Vagina (tissue), 2 donors: ENCODE measurements around the gene PCDHGC4. TPM values are rescaled to one million over a fixed set of nuclear protein-coding genes. Genes with fewer than 3 reads are reported as not detected.

Source experiments
- DNase-seq, 2 donors: peaks; one replicate each; pipeline ENCODE4 v3.0.0-alpha.2; 2017; ENCODE audit errors: extremely low spot score in 2 of 2
- H3K27ac ChIP-seq: fragments of 200-600 bp; sonication (generic); one replicate; pipeline ENCODE4 v1.5.1; 2019
- H3K27me3 ChIP-seq: fragments of 200-600 bp; sonication (generic); one replicate; pipeline ENCODE4 v1.5.1; 2019
- H3K36me3 ChIP-seq, 2 donors: fragments of 200-600 bp; sonication (generic); one replicate each; pipeline ENCODE4 v1.5.1; 2017 to 2019
- H3K4me1 ChIP-seq: fragments of 200-600 bp; sonication (generic); one replicate; pipeline ENCODE4 v1.5.1; 2019
- H3K4me3 ChIP-seq, 2 donors: fragments of 200-600 bp; sonication (generic); 1 replicate in 1 of 2; 2 replicates in 1 of 2; pipeline ENCODE4 v1.5.1; 2016 to 2019
- H3K9me3 ChIP-seq: fragments of 200-600 bp; sonication (generic); one replicate; pipeline ENCODE4 v1.5.1; 2019
- POLR2A ChIP-seq, 2 donors: fragments of 450-650 bp; IDR thresholded peaks; one replicate each; pipeline ENCODE4 v1.6.1; 2017; ENCODE audit warnings: antibody characterized with exemption in 2 of 2, mild to moderate bottlenecking in 2 of 2, moderate library complexity in 2 of 2
- POLR2AphosphoS5 ChIP-seq, 2 donors: sonication (generic); formaldehyde crosslinking; IDR thresholded peaks; one replicate each; pipeline ENCODE4 v1.9.0; 2017; ENCODE audit warnings: antibody characterized with exemption in 2 of 2, mild to moderate bottlenecking in 2 of 2, low read depth in 1 of 2; ENCODE audit not compliant: insufficient read depth in 1 of 2
- intact Hi-C: fragments of 100-400 bp; cut with DNase I; formaldehyde crosslinking; loops from one replicate; pipeline ENCODE4 v1.15.1; 2023
- total RNA-seq: library from RNA; depleted of rRNA; stranded (reverse); fragments of >200 nt; gene quantifications from one replicate; pipeline ENCODE4 v1.2.3, GENCODE V29; 2016
- TF ChIP-seq, protein P1 (sequence below), 3 experiments: fragments of 450-650 bp in 2 of 3; fragments of 200-600 bp in 1 of 3; sonication (generic) in 1 of 3; IDR thresholded peaks; one replicate each; pipeline ENCODE4 v1.5.1; 2017 to 2019; ENCODE audit warnings: antibody characterized with exemption in 3 of 3, mild to moderate bottlenecking in 2 of 3, moderate library complexity in 2 of 3

Gene PCDHGC4
- total RNA-seq, 1 donor from 2014 or later = 4.9 TPM

DNA sequence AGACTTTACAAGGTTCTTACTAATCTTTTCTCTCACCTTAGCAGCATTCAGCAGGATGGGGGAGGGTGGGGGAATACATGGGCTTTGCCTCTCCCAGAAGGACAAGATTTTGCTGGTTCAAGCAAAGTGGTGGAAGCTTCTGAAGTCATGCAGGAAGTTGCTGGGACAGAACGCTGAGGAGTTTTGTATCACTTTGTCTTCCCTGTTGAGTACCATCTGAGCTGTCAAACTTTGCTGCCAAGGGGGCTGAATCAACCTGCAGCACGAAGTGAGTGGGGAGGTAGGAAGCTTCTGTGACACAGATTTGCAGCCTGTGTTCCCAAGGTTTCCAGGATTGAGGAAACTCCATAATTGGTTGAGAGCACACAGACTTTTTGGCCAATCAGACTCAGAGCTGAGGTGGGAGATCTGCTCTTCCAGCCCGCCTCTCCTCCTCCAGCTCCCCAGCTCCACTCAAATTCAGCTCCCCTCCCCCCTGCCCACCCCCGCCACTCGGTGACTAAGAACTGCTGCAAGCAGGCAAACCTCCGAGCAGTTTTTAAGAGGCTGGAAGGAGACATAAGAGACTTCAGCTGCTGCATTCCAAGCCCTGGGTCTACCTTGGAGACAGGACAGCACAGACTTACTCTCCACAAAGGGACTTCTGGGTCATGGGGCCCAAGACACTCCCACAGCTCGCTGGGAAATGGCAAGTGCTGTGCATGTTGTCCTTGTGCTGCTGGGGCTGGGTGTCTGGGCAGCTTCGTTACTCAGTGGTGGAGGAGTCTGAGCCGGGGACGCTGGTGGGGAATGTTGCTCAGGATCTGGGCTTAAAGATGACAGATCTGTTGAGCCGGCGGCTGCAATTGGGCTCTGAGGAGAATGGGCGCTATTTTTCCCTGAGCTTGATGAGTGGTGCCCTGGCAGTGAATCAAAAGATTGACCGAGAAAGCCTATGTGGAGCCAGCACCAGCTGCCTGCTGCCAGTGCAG, 4.0 kb downstream of the PCDHGC4 start, which contains the start of gene PCDHGC5:
Gene PCDHGC5 (plus strand): TSS at position 491 of the 971 bp plus-strand sequence. CDS start 160 bp downstream, at position 651.
- no peak for TF ChIP-seq POLR2AphosphoS5 (IDR thresholded peaks at IDR 0.05; ENCODE audit: insufficient read depth in 1 of 2, low read depth in 1 of 2)
- no peak for TF ChIP-seq POLR2A (IDR thresholded peaks at IDR 0.05)
- TF ChIP-seq, protein P1, sequence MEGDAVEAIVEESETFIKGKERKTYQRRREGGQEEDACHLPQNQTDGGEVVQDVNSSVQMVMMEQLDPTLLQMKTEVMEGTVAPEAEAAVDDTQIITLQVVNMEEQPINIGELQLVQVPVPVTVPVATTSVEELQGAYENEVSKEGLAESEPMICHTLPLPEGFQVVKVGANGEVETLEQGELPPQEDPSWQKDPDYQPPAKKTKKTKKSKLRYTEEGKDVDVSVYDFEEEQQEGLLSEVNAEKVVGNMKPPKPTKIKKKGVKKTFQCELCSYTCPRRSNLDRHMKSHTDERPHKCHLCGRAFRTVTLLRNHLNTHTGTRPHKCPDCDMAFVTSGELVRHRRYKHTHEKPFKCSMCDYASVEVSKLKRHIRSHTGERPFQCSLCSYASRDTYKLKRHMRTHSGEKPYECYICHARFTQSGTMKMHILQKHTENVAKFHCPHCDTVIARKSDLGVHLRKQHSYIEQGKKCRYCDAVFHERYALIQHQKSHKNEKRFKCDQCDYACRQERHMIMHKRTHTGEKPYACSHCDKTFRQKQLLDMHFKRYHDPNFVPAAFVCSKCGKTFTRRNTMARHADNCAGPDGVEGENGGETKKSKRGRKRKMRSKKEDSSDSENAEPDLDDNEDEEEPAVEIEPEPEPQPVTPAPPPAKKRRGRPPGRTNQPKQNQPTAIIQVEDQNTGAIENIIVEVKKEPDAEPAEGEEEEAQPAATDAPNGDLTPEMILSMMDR (IDR thresholded peaks at IDR 0.05) = no peak
- no peak within 1 kb of the TSS for H3K4me3 ChIP-seq
- peak within 1 kb of the TSS; percentile 58 for H3K27ac ChIP-seq
- H3K36me3 ChIP-seq = peaks cover 0 to 7% of the 10 kb centered on the region in 2 donors
- intact Hi-C loops = no loop called here
- no peaks in the 10 kb centered on the region for H3K27me3 ChIP-seq
- H3K9me3 ChIP-seq = no peaks in the 10 kb centered on the region
- peaks cover 65% of the 10 kb centered on the region for H3K4me1 ChIP-seq
- no peak for DNase-seq

DNA sequence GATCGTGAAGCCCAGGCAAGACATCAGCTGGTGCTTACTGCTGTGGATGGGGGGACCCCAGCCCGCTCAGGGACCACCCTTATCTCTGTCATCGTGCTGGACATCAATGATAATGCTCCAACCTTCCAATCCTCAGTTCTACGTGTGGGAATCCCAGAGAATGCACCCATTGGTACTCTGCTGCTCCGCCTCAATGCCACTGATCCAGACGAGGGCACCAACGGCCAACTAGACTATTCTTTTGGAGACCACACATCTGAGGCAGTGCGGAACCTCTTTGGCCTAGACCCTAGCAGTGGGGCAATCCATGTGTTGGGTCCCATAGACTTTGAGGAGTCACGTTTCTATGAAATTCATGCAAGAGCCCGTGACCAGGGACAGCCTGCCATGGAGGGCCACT, 5.0 kb downstream of the PCDHGC4 start:
- DNase-seq = no peak
- intact Hi-C loops = no loop called here
- peaks cover 65% of the 10 kb centered on the region for H3K4me1 ChIP-seq
- H3K27ac ChIP-seq = peak overlapping the region; percentile 58
- H3K4me3 ChIP-seq = no peak overlapping the region
- no peaks in the 10 kb centered on the region for H3K27me3 ChIP-seq
- TF ChIP-seq, protein P1 (IDR thresholded peaks at IDR 0.05) = no peak
- TF ChIP-seq POLR2AphosphoS5 (IDR thresholded peaks at IDR 0.05; ENCODE audit: insufficient read depth in 1 of 2, low read depth in 1 of 2) = no peak
- TF ChIP-seq POLR2A (IDR thresholded peaks at IDR 0.05) = no peak
- peaks cover 0 to 7% of the 10 kb centered on the region in 2 donors for H3K36me3 ChIP-seq
- no peaks in the 10 kb centered on the region for H3K9me3 ChIP-seq

DNA sequence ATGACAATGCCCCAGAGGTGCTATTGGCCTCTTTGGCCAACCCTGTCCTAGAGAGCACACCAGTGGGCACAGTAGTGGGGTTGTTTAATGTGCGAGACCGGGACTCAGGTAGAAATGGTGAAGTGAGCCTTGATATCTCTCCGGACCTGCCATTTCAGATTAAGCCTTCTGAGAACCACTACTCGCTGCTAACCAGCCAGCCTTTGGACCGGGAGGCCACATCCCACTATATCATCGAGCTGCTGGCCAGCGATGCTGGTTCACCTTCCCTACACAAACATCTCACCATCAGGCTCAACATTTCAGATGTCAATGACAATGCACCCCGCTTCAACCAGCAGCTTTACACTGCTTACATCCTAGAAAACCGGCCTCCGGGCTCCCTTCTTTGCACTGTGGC, 5.4 kb downstream of the PCDHGC4 start:
- intact Hi-C loops = no loop called here
- Histone ChIP-seq H3K4me3 (no peak overlapping the region), H3K27me3 (no peaks in the 10 kb centered on the region), H3K9me3 (no peaks in the 10 kb centered on the region), H3K36me3 (peaks cover 0 to 7% of the 10 kb centered on the region in 2 donors), H3K27ac (no peak overlapping the region), H3K4me1 (peaks cover 65% of the 10 kb centered on the region)
- TF ChIP-seq, protein P1 (IDR thresholded peaks at IDR 0.05) = no peak
- no peak for TF ChIP-seq POLR2AphosphoS5 (IDR thresholded peaks at IDR 0.05; ENCODE audit: insufficient read depth in 1 of 2, low read depth in 1 of 2)
- no peak for TF ChIP-seq POLR2A (IDR thresholded peaks at IDR 0.05)
- DNase-seq = no peak

DNA sequence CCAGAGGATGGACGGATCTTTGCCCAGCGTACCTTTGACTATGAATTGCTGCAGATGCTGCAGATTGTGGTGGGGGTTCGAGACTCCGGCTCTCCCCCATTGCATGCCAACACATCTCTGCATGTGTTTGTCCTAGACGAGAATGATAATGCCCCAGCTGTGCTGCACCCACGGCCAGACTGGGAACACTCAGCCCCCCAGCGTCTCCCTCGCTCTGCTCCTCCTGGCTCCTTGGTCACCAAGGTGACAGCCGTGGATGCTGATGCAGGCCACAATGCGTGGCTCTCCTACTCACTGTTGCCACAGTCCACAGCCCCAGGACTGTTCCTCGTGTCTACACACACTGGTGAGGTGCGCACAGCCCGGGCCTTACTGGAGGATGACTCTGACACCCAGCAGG, 5.9 kb downstream of the PCDHGC4 start:
- no peak overlapping the region for H3K27ac ChIP-seq
- TF ChIP-seq, protein P1 (IDR thresholded peaks at IDR 0.05) = no peak
- TF ChIP-seq POLR2A (IDR thresholded peaks at IDR 0.05) = no peak
- no peaks in the 10 kb centered on the region for H3K27me3 ChIP-seq
- DNase-seq = no peak
- H3K9me3 ChIP-seq = no peaks in the 10 kb centered on the region
- H3K4me3 ChIP-seq = no peak overlapping the region
- intact Hi-C loops = no loop called here
- peaks cover 64% of the 10 kb centered on the region for H3K4me1 ChIP-seq
- H3K36me3 ChIP-seq = peaks cover 0 to 7% of the 10 kb centered on the region in 2 donors
